ENCODE data around the gene EPHX1.

GRCh38 chr1:225889743-225890142 lies 79.8 kb downstream of the EPHX1 start:
- TF ChIP-seq, protein P1, sequence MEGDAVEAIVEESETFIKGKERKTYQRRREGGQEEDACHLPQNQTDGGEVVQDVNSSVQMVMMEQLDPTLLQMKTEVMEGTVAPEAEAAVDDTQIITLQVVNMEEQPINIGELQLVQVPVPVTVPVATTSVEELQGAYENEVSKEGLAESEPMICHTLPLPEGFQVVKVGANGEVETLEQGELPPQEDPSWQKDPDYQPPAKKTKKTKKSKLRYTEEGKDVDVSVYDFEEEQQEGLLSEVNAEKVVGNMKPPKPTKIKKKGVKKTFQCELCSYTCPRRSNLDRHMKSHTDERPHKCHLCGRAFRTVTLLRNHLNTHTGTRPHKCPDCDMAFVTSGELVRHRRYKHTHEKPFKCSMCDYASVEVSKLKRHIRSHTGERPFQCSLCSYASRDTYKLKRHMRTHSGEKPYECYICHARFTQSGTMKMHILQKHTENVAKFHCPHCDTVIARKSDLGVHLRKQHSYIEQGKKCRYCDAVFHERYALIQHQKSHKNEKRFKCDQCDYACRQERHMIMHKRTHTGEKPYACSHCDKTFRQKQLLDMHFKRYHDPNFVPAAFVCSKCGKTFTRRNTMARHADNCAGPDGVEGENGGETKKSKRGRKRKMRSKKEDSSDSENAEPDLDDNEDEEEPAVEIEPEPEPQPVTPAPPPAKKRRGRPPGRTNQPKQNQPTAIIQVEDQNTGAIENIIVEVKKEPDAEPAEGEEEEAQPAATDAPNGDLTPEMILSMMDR (IDR thresholded peaks at IDR 0.05): no peak
- TF ChIP-seq POLR2A (IDR thresholded peaks at IDR 0.05): no peak

Measured in upper lobe of left lung (tissue), 4 donors.